ENCODE results near the gene UBE3B. TPM values are rescaled to one million over a fixed set of nuclear protein-coding genes. Genes with fewer than 3 reads are reported as not detected.

The UBE3B gene
- total RNA-seq, 1 donor from 2014 or later = 39.1 TPM

DNA sequence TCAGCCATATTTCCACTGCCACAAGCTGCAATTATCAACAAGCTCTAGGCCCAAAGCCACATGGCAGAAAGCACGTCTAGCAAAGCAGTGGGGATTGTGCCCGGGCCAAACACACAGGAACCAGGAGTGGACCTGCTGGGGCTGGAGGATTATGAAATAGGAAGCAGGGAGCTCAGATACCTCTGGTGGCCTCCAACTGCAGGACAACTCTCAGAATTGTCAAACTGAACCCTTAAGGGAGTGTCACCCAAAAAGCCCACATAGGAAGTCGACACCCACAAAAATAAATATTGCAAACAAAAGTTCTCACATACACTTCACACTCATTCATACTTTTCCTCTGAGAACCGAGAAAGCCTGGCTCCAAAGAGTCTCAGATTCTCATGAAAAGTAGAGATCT lies 26.5 kb upstream of the UBE3B start:
- DNase-seq (no peak), ATAC-seq (peak; percentile 31)
- Histone ChIP-seq H3K27ac (no peak overlapping the region), H3K36me3 (peaks cover 95% of the 10 kb centered on the region), H3K4me1 (no peaks in the 10 kb centered on the region), H3K4me3 (no peak overlapping the region), H3K9me3 (no peaks in the 10 kb centered on the region), H3K27me3 (no peaks in the 10 kb centered on the region)
- intact Hi-C loops (cut with DNase I) = no loop called here
- TF ChIP-seq, protein P1, sequence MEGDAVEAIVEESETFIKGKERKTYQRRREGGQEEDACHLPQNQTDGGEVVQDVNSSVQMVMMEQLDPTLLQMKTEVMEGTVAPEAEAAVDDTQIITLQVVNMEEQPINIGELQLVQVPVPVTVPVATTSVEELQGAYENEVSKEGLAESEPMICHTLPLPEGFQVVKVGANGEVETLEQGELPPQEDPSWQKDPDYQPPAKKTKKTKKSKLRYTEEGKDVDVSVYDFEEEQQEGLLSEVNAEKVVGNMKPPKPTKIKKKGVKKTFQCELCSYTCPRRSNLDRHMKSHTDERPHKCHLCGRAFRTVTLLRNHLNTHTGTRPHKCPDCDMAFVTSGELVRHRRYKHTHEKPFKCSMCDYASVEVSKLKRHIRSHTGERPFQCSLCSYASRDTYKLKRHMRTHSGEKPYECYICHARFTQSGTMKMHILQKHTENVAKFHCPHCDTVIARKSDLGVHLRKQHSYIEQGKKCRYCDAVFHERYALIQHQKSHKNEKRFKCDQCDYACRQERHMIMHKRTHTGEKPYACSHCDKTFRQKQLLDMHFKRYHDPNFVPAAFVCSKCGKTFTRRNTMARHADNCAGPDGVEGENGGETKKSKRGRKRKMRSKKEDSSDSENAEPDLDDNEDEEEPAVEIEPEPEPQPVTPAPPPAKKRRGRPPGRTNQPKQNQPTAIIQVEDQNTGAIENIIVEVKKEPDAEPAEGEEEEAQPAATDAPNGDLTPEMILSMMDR (IDR thresholded peaks at IDR 0.05) = no peak

DNA sequence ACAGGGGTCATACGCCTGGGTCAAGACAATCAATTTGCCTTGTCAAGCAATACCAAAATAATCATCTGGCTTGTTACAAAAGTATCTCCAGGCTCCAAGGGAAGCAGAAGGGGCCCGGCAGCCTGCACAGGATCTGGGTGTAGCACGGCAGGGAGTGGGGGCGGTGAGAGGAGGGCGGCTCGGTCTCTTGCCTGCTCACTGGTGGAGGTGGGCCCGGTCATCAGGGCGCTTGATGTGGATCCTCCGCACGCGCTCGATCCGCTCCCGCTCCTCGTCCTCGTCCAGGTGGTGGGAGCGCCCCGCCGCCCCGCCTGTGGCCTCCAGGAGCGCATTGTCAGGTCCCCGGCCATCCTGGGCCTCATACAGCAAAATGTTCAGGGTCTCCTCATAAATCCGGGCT lies 26.0 kb upstream of the UBE3B start:
- DNase-seq (no peak), ATAC-seq (no peak)
- peak overlapping the region; percentile 2 for H3K27ac ChIP-seq
- H3K4me3 ChIP-seq = no peak overlapping the region
- TF ChIP-seq, protein P1 (IDR thresholded peaks at IDR 0.05) = no peak
- H3K4me1 ChIP-seq = no peaks in the 10 kb centered on the region
- no peaks in the 10 kb centered on the region for H3K27me3 ChIP-seq
- intact Hi-C loops (cut with DNase I) = no loop called here
- H3K36me3 ChIP-seq = peaks cover 95% of the 10 kb centered on the region
- H3K9me3 ChIP-seq = no peaks in the 10 kb centered on the region

DNA sequence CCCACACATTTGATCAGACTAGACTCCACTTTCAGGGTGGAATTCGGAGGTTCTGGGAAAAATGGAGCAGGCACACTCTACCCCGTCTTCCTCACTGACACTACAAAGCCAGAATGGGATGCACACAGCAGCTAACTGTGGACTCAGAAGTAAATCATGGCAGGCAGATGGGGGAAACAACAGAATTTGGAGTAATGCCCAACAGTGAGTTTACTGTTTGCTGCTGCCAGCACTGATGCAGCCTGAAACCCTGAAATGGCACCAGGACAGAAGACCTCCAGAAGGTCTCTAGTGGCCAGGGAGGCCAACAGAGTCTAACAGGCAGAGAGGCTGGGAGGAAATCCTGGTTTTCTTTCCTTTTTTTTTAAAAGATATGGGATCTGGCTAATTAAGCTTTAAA lies 24.9 kb upstream of the UBE3B start:
- Histone ChIP-seq H3K4me1 (peaks cover under 1% of the 10 kb centered on the region), H3K9me3 (no peaks in the 10 kb centered on the region), H3K27ac (no peak overlapping the region), H3K27me3 (no peaks in the 10 kb centered on the region), H3K4me3 (no peak overlapping the region), H3K36me3 (peaks cover 95% of the 10 kb centered on the region)
- intact Hi-C loops (cut with DNase I) = no loop called here
- DNase-seq (no peak), ATAC-seq (no peak)
- TF ChIP-seq, protein P1 (IDR thresholded peaks at IDR 0.05) = no peak

- TF ChIP-seq, protein P1 (IDR thresholded peaks at IDR 0.05) = no peak
- Histone ChIP-seq H3K4me1 (peaks cover 31% of the 10 kb centered on the region), H3K9me3 (no peaks in the 10 kb centered on the region), H3K27ac (no peak overlapping the region), H3K36me3 (peaks cover 89% of the 10 kb centered on the region), H3K27me3 (no peaks in the 10 kb centered on the region), H3K4me3 (no peak overlapping the region)
- ATAC-seq (no peak), DNase-seq (no peak)
- intact Hi-C loops (cut with DNase I) = no loop called here
Measured at GRCh38 chr12:109455706-109456105, 21.7 kb upstream of the UBE3B start.

DNA sequence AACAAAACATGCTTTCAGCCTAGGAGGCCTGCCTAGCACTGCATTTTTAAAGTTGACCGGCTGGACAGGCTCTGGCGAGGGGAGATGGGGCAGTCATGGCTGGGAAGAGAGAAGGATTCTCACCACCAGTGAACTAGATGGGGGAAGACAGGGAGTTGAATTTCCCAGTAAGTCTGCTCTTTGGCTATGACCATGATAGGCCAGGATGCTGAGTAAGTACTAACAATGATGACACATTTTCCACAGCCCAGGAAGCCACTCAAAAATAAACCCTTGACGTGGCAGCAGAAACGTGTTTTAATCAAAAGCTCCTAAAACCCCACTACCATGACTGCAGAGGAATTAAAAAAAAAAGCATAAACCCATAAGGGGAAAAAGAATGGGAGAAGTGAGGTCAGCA lies 19.3 kb upstream of the UBE3B start:
- peak overlapping the region; percentile 53 for H3K27ac ChIP-seq
- H3K27me3 ChIP-seq = no peaks in the 10 kb centered on the region
- ATAC-seq (no peak), DNase-seq (no peak)
- no peak overlapping the region for H3K4me3 ChIP-seq
- peaks cover 55% of the 10 kb centered on the region for H3K4me1 ChIP-seq
- H3K9me3 ChIP-seq = no peaks in the 10 kb centered on the region
- TF ChIP-seq, protein P1 (IDR thresholded peaks at IDR 0.05) = no peak
- H3K36me3 ChIP-seq = peaks cover 65% of the 10 kb centered on the region
- intact Hi-C loops (cut with DNase I) = no loop called here

- ATAC-seq (no peak), DNase-seq (no peak)
- TF ChIP-seq, protein P1 (IDR thresholded peaks at IDR 0.05) = no peak
- peaks cover 58% of the 10 kb centered on the region for H3K36me3 ChIP-seq
- intact Hi-C loops (cut with DNase I) = no loop called here
- H3K27ac ChIP-seq = peak overlapping the region; percentile 53
- H3K27me3 ChIP-seq = no peaks in the 10 kb centered on the region
- H3K9me3 ChIP-seq = no peaks in the 10 kb centered on the region
- H3K4me1 ChIP-seq = peaks cover 62% of the 10 kb centered on the region
- H3K4me3 ChIP-seq = no peak overlapping the region
Measured at GRCh38 chr12:109458771-109459208, 18.6 kb upstream of the UBE3B start.

Measured in upper lobe of right lung (tissue), 1 donor.